ENCODE results near the gene TSPOAP1. TPM values are rescaled to one million over a fixed set of nuclear protein-coding genes. Genes with fewer than 3 reads are reported as not detected.

The TSPOAP1 gene
- polyA plus RNA-seq, 1 of the 3 experiments (the other 2 are of a cell fraction): 0.79 TPM

DNA sequence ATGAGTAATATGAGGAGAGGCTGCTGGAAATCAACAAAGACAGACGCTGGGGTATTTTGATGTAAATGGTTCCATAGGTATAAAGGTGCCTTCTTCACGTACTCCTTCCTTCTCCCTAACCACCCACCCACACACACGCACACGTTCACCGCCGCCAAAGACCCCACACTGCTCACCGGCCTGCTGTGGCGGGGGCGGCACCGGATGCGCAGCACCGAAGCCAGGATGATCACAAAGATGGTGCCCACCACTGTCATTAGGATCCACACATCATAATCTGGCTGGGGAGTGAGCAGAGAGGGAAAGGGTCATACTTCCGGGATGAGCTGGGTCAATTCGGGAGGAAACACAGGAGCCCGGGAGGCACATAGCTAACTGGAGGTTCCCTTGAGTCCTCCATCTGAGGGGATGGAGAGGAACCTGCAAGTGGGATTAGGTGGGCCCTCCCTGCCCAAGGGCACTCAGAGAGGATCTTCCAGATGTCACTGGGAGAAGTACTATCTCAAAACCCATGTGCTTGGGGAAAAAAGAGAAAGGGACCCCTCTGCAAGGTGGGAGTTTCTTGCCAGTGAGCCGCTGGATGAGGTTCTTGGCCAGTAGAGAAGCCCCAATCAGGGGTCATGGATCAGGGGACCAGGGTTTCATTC lies 33.9 kb upstream of the TSPOAP1 start:
- no peaks in the 10 kb centered on the region for H4K20me1 ChIP-seq (ENCODE audit: insufficient read depth)
- H3K27ac ChIP-seq (ENCODE audit: low read depth in 2 of 2, low read length in 1 of 2): no peak overlapping the region
- no peaks in the 10 kb centered on the region for H3K9me3 ChIP-seq
- H3K79me2 ChIP-seq (ENCODE audit: insufficient read depth): no peaks in the 10 kb centered on the region
- H2AFZ ChIP-seq (ENCODE audit: low read depth): no peak overlapping the region
- CTCF ChIA-PET: interaction anchor here (1.3 to 2.9 kb wide), 4 partner anchors 10 to 55 kb away, joined by 4 to 13 read pairs (median 6); partner anchors contain the start of genes RNF43 and SUPT4H1
- no peaks in the 10 kb centered on the region for H3K36me3 ChIP-seq (replicated peaks in 1 of 2; ENCODE audit: control insufficient read depth in 1 of 2, insufficient read depth in 2 of 2, low read length in 1 of 2)
- no peaks in the 10 kb centered on the region for H3K9me2 ChIP-seq
- H3K9ac ChIP-seq: no peak overlapping the region
- POLR2A ChIA-PET: interaction anchor here (1.0 to 1.7 kb wide), 2 partner anchors 9 to 11 kb away, joined by 3 to 10 read pairs; partner anchors contain the start of gene SUPT4H1
- 71% methylated on average over 16 of the region's 16 CpGs for WGBS (ENCODE audit: low lambda C conversion rate)
- no peak overlapping the region for H3K4me2 ChIP-seq
- DNase-seq: no peak
- H3K4me3 ChIP-seq (ENCODE audit: low read depth in 2 of 2, low read length in 1 of 2): no peak overlapping the region
- TF ChIP-seq SMC3 (IDR thresholded peaks at IDR 0.05; ENCODE audit: low read depth, low read length): no peak
- TF ChIP-seq RXRA (IDR thresholded peaks at IDR 0.05; ENCODE audit: borderline replicate concordance, low read depth): no peak
- TF ChIP-seq NRF1 (IDR thresholded peaks at IDR 0.05; ENCODE audit: low read depth, low read length): no peak
- TF ChIP-seq TEAD4 (IDR thresholded peaks at IDR 0.05; ENCODE audit: borderline replicate concordance, insufficient read depth): no peak
- TF ChIP-seq RCOR1 (IDR thresholded peaks at IDR 0.05; ENCODE audit: low read length): no peak
- TF ChIP-seq FOSL2 (IDR thresholded peaks at IDR 0.05; ENCODE audit: borderline replicate concordance, low read depth): no peak
- TF ChIP-seq RAD21 (IDR thresholded peaks at IDR 0.05; ENCODE audit: low read length): no peak
- TF ChIP-seq, protein P1, sequence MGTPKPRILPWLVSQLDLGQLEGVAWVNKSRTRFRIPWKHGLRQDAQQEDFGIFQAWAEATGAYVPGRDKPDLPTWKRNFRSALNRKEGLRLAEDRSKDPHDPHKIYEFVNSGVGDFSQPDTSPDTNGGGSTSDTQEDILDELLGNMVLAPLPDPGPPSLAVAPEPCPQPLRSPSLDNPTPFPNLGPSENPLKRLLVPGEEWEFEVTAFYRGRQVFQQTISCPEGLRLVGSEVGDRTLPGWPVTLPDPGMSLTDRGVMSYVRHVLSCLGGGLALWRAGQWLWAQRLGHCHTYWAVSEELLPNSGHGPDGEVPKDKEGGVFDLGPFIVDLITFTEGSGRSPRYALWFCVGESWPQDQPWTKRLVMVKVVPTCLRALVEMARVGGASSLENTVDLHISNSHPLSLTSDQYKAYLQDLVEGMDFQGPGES (IDR thresholded peaks at IDR 0.05; ENCODE audit: low read depth, low read length): no peak
- no peak for TF ChIP-seq EP300 (IDR thresholded peaks at IDR 0.05; ENCODE audit: borderline replicate concordance in 1 of 2, low read depth in 1 of 2, low read length in 1 of 2)
- no peaks in the 10 kb centered on the region for H3F3A ChIP-seq (replicated peaks; ENCODE audit: insufficient read depth)
- peaks cover 32% of the 10 kb centered on the region; the same call in 1 of the 2 replicates for H3K27me3 ChIP-seq (ENCODE audit: insufficient read depth)
- H3K4me1 ChIP-seq (ENCODE audit: control insufficient read depth in 1 of 2, insufficient read depth in 2 of 2, low read depth in 1 of 2, low read length in 1 of 2): peaks cover 0 to 2% of the 10 kb centered on the region in 2 experiments; a peak in 1 of 4 replicates

DNA sequence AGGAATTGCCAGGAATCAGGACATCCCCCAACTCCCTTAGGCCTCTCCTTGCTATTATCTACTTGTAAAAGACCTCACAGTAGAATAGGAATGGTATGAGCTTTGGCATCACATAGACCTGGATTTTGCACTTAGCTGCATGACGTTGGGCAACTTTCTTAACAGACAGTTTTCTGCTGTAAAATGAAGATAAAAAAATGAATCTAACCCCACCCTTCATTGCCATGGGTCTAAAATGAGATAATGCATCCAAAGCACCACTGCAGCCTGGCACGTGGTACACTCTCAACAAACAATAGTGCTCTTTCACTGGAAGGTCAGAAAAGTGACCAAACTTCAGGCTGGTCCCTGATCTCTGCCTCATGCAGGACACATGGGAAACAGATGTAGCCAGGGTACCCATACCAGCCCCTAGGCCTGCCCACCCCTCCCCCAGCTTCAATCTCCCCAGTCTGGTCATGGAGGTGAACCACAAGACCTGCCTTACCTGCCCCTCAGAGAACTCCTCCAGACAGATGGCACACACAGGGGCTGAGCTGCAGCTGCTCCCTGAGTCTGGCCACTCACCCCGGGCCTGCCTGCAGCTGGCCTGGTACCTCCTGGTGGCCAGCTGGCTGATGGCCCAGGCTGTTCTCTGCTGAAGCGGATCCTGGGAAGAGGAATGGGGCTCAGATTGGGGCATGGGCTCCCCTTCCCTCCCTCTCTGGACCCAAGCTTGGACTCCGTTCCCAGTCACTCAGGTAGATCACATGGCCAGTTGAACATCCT lies 31.9 kb upstream of the TSPOAP1 start:
- H3K9ac ChIP-seq: no peak overlapping the region
- H3K27ac ChIP-seq (ENCODE audit: low read depth in 2 of 2, low read length in 1 of 2): no peak overlapping the region
- no peak overlapping the region for H3K4me3 ChIP-seq (ENCODE audit: low read depth in 2 of 2, low read length in 1 of 2)
- no peak overlapping the region for H2AFZ ChIP-seq (ENCODE audit: low read depth)
- no peaks in the 10 kb centered on the region for H3K9me3 ChIP-seq
- peaks cover 32% of the 10 kb centered on the region; the same call in 1 of the 2 replicates for H3K27me3 ChIP-seq (ENCODE audit: insufficient read depth)
- TF ChIP-seq, protein P2, sequence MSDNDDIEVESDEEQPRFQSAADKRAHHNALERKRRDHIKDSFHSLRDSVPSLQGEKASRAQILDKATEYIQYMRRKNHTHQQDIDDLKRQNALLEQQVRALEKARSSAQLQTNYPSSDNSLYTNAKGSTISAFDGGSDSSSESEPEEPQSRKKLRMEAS (IDR thresholded peaks at IDR 0.05; ENCODE audit: low read depth): no peak
- TF ChIP-seq EZH2phosphoT487 (IDR thresholded peaks at IDR 0.05; ENCODE audit: borderline replicate concordance, low read depth): no peak
- no peak for TF ChIP-seq POLR2AphosphoS5 (IDR thresholded peaks at IDR 0.05; ENCODE audit: low read depth, low read length)
- TF ChIP-seq FOSL2 (IDR thresholded peaks at IDR 0.05; ENCODE audit: borderline replicate concordance, low read depth): no peak
- TF ChIP-seq, protein P3, sequence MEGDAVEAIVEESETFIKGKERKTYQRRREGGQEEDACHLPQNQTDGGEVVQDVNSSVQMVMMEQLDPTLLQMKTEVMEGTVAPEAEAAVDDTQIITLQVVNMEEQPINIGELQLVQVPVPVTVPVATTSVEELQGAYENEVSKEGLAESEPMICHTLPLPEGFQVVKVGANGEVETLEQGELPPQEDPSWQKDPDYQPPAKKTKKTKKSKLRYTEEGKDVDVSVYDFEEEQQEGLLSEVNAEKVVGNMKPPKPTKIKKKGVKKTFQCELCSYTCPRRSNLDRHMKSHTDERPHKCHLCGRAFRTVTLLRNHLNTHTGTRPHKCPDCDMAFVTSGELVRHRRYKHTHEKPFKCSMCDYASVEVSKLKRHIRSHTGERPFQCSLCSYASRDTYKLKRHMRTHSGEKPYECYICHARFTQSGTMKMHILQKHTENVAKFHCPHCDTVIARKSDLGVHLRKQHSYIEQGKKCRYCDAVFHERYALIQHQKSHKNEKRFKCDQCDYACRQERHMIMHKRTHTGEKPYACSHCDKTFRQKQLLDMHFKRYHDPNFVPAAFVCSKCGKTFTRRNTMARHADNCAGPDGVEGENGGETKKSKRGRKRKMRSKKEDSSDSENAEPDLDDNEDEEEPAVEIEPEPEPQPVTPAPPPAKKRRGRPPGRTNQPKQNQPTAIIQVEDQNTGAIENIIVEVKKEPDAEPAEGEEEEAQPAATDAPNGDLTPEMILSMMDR (IDR thresholded peaks at IDR 0.05): no peak
- no peak for TF ChIP-seq MXI1 (IDR thresholded peaks at IDR 0.05; ENCODE audit: low read depth, low read length)
- TF ChIP-seq RAD21 (IDR thresholded peaks at IDR 0.05; ENCODE audit: low read length): no peak
- TF ChIP-seq, protein P4, sequence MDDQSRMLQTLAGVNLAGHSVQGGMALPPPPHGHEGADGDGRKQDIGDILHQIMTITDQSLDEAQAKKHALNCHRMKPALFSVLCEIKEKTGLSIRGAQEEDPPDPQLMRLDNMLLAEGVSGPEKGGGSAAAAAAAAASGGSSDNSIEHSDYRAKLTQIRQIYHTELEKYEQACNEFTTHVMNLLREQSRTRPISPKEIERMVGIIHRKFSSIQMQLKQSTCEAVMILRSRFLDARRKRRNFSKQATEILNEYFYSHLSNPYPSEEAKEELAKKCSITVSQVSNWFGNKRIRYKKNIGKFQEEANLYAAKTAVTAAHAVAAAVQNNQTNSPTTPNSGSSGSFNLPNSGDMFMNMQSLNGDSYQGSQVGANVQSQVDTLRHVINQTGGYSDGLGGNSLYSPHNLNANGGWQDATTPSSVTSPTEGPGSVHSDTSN (IDR thresholded peaks at IDR 0.05): no peak
- TF ChIP-seq SMC3 (IDR thresholded peaks at IDR 0.05; ENCODE audit: low read depth, low read length): no peak
- TF ChIP-seq SIN3A (IDR thresholded peaks at IDR 0.05; ENCODE audit: borderline replicate concordance, low read depth, low read length): no peak
- TF ChIP-seq, protein P5, sequence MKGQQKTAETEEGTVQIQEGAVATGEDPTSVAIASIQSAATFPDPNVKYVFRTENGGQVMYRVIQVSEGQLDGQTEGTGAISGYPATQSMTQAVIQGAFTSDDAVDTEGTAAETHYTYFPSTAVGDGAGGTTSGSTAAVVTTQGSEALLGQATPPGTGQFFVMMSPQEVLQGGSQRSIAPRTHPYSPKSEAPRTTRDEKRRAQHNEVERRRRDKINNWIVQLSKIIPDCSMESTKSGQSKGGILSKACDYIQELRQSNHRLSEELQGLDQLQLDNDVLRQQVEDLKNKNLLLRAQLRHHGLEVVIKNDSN (IDR thresholded peaks at IDR 0.05; ENCODE audit: borderline replicate concordance, low read depth): no peak
- TF ChIP-seq NRF1 (IDR thresholded peaks at IDR 0.05; ENCODE audit: low read depth, low read length): no peak
- H3K4me1 ChIP-seq (ENCODE audit: control insufficient read depth in 1 of 2, insufficient read depth in 2 of 2, low read depth in 1 of 2, low read length in 1 of 2): peaks cover 0 to 2% of the 10 kb centered on the region in 2 experiments; a peak in 1 of 4 replicates
- DNase-seq: no peak
- H3F3A ChIP-seq (replicated peaks; ENCODE audit: insufficient read depth): no peaks in the 10 kb centered on the region
- WGBS (ENCODE audit: low lambda C conversion rate): 25% methylated on average over 3 of the region's 5 CpGs
- ChIA-PET CTCF (interaction anchor here (1.4 to 2.9 kb wide), 5 partner anchors 9 to 111 kb away, joined by 4 to 13 read pairs (median 6); partner anchors contain the start of genes RNF43 and SUPT4H1), POLR2A (interaction anchor here (2.2 kb wide), 1 partner anchor 9 kb away, joined by 11 read pairs; the partner anchor contains the start of gene SUPT4H1)
- H3K79me2 ChIP-seq (ENCODE audit: insufficient read depth): no peaks in the 10 kb centered on the region
- H4K20me1 ChIP-seq (ENCODE audit: insufficient read depth): no peaks in the 10 kb centered on the region
- H3K9me2 ChIP-seq: no peaks in the 10 kb centered on the region
- no peaks in the 10 kb centered on the region for H3K36me3 ChIP-seq (replicated peaks in 1 of 2; ENCODE audit: control insufficient read depth in 1 of 2, insufficient read depth in 2 of 2, low read length in 1 of 2)
- no peak overlapping the region for H3K4me2 ChIP-seq

Measured in SK-N-SH (cell line).